Right lobe of liver (tissue), 6 donors: ENCODE measurements around the gene NOTCH3. TPM values are rescaled to one million over a fixed set of nuclear protein-coding genes. Genes with fewer than 3 reads are reported as not detected.
A peak's percentile ranks its signal among the peaks of the same experiment; 100 is the strongest.

Source experiments
- ATAC-seq, 4 donors: fragments of 200-7000 bp; cut with Tn5 transposase; one replicate each; pipeline ENCODE4 v1.9.1; 2020; ENCODE audit warnings: mild to moderate bottlenecking in 4 of 4, moderate library complexity in 4 of 4
- DNase-seq, 3 donors: peaks; one replicate each; pipeline ENCODE4 v3.0.0-alpha.2; 2020
- H3K27ac ChIP-seq, 3 donors: fragments of 200-600 bp; one replicate each; pipeline ENCODE4 v1.8.0; 2022
- H3K27me3 ChIP-seq, 2 donors: fragments of 200-600 bp; one replicate each; pipeline ENCODE4 v1.8.0; 2022
- H3K36me3 ChIP-seq, 4 donors: fragments of 200-600 bp; sonication (generic) in 1 of 4; one replicate each; pipeline versions ENCODE4 v1.5.1 to v1.8.0; 2017 to 2022; ENCODE audit warnings: control low read depth in 1 of 4
- H3K4me1 ChIP-seq, 4 donors: fragments of 200-600 bp; sonication (generic) in 1 of 4; one replicate each; pipeline versions ENCODE4 v1.5.1 to v1.8.0; 2017 to 2022; ENCODE audit warnings: control low read depth in 1 of 4
- H3K4me3 ChIP-seq, 3 donors: fragments of 200-600 bp; one replicate each; pipeline ENCODE4 v1.8.0; 2022
- H3K9me3 ChIP-seq, 4 donors: fragments of 200-600 bp; sonication (generic) in 1 of 4; one replicate each; pipeline versions ENCODE4 v1.5.1 to v1.8.0; 2017 to 2022; ENCODE audit warnings: control low read depth in 1 of 4
- POLR2A ChIP-seq: fragments of 450-650 bp; IDR thresholded peaks from one replicate; pipeline ENCODE4 v1.6.1; 2017; ENCODE audit warnings: antibody characterized with exemption, mild to moderate bottlenecking
- WGBS: methylation state at CpG from one replicate; pipeline ENCODE4 v1.1.6; 2018; ENCODE audit warnings: low coverage, low lambda C conversion rate; ENCODE audit not compliant: insufficient coverage; ENCODE audit errors: missing lambda C conversion rate; 5-methylcytosine and 5-hydroxymethylcytosine counted together
- intact Hi-C, 2 donors: fragments of 100-400 bp; cut with DNase I; formaldehyde crosslinking; loops; one replicate each; pipeline versions ENCODE4 v1.11.2 to v1.14.1; 2022
- total RNA-seq, 6 experiments: library from RNA; depleted of rRNA in 2 of 6; stranded (reverse); fragments of >200 nt in 2 of 6; fragmentation: NEBNext Ultra II Directional in 3 of 6; extraction: Animal tissue kit (Norgen Biotek cat#: 25700) in 3 of 6; gene quantifications; one replicate each; pipeline versions ENCODE4 v1.1.0 to v1.2.4, GENCODE V29; 2016 to 2023
- TF ChIP-seq, protein P1 (sequence below), 4 donors: fragments of 200-600 bp in 3 of 4; fragments of 450-650 bp in 1 of 4; IDR thresholded peaks; one replicate each; pipeline versions ENCODE4 v1.5.1 to v1.8.0; 2016 to 2022; ENCODE audit warnings: antibody characterized with exemption in 4 of 4, mild to moderate bottlenecking in 2 of 4
- donor health status: DM: no; HTN: yes; CAD: no.
- donor health status: DM: no; HTN: no; CAD: no.
- donor health status: DM: no; HTN: no; CAD: no.
- donor health status: DM: no; HTN: yes; CAD: no.
- donor health status: DM: no; HTN: yes; CAD: no.

The NOTCH3 gene
- total RNA-seq, 6 experiments from 2014 or later: 1.7 to 6.7 (median 2.4) TPM

DNA sequence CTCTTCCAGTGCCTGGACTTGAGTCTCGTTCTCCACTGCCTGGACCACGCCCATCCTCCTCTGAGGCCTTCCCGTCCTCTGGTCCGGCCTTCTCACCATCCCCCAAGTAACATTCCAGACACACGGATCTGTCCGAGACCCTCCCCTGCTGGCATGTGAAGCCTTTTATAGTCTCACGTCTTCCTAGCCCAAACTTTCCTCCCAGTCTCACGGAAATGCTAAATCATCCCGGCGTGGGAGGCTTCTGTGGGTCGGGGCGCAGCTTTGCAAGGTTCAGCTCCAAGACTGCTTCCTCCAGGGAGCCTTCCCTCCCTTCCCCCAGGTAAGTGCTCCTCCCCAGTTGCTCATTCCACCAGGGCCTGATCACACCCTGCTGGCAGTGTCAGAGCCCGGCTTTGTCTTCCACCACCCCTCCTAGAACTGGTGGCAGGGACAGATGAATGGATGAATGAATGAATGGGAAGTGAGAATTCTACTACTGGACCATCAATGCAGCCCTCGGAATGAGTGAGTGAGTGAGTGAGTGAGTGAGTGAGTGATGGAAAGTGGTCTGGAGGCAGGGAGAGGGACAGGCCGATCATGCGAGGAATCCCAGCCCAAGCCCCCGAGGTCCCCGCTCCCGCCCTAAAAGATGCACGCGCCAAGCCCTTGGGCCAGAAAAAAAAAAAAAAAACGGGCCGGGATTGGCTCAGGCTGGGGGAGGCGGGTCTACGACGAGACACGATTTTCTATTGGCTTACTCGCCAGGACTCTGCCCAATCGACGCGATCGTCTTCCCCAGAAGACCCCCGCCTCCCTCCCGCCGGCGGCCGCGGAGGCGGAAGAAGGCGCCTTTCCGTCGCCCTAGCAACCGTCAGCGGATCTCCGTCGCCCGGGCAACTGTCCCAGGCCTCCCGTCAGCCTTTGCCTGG is 22.2 kb upstream of the NOTCH3 start:
- H3K4me3 ChIP-seq: peak overlapping the region; percentile 35 to 58 (median 37)
- no peaks in the 10 kb centered on the region for H3K9me3 ChIP-seq
- peak; percentile 78 to 87 (median 87) for DNase-seq
- peak; percentile 87 to 93 (median 90) for ATAC-seq
- H3K27me3 ChIP-seq: peaks cover 0 to 5% of the 10 kb centered on the region in 2 donors
- H3K4me1 ChIP-seq: no peaks in the 10 kb centered on the region
- H3K36me3 ChIP-seq: no peaks in the 10 kb centered on the region
- intact Hi-C loops: no loop called here
- TF ChIP-seq POLR2A: no peak
- TF ChIP-seq, protein P1, sequence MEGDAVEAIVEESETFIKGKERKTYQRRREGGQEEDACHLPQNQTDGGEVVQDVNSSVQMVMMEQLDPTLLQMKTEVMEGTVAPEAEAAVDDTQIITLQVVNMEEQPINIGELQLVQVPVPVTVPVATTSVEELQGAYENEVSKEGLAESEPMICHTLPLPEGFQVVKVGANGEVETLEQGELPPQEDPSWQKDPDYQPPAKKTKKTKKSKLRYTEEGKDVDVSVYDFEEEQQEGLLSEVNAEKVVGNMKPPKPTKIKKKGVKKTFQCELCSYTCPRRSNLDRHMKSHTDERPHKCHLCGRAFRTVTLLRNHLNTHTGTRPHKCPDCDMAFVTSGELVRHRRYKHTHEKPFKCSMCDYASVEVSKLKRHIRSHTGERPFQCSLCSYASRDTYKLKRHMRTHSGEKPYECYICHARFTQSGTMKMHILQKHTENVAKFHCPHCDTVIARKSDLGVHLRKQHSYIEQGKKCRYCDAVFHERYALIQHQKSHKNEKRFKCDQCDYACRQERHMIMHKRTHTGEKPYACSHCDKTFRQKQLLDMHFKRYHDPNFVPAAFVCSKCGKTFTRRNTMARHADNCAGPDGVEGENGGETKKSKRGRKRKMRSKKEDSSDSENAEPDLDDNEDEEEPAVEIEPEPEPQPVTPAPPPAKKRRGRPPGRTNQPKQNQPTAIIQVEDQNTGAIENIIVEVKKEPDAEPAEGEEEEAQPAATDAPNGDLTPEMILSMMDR (IDR thresholded peaks at IDR 0.05): no peak
- 3% methylated on average over 25 of the region's 48 CpGs for WGBS
- no peak overlapping the region for H3K27ac ChIP-seq

DNA sequence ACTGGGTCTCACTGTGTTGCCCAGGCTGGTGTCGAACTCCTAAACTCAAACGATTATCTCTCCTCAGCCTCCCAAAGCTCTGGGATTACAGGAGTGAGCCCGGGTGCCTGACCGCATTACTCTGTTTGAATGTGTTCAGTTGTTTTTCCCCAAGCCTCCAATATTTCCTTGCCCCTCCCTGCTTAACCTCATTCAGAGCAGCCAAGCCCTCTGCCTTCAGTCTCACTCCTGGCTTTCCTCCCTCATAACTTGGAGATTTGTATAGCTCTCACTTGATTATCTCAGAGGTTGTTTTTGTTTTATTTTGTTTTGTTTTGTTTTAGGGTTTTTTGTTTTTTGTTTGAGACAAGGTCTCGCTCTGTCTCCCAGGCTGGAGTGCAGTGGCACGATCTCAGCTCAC is 20.0 kb upstream of the NOTCH3 start:
- H3K9me3 ChIP-seq: no peaks in the 10 kb centered on the region
- no peaks in the 10 kb centered on the region for H3K4me1 ChIP-seq
- intact Hi-C loops: no loop called here
- ATAC-seq (no peak), DNase-seq (no peak)
- 70% methylated on average over 6 of the region's 6 CpGs for WGBS
- H3K27ac ChIP-seq: no peak overlapping the region
- peaks cover 0 to 5% of the 10 kb centered on the region in 2 donors for H3K27me3 ChIP-seq
- TF ChIP-seq, protein P1 (IDR thresholded peaks at IDR 0.05): no peak
- no peak for TF ChIP-seq POLR2A
- H3K4me3 ChIP-seq: no peak overlapping the region
- no peaks in the 10 kb centered on the region for H3K36me3 ChIP-seq

DNA sequence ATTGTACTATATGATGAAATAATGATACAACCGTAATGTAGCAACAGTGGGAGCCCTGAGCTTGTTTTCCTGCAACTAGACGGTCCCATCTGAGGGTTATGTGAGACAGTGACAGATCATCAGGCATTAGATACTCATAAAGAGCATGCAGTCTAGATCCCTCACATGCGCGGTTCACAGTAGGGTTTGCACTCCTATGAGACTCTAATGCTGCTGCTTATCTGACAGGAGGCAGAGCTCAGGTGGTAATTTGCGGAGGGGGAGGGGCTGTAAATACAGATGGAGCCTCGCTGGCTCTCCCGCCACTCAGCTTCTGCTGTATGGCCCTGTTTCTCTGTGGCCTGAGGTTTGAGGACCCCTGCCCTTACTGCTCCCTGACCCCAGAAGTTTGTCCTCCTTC is 17.7 kb upstream of the NOTCH3 start:
- no peak for TF ChIP-seq POLR2A
- TF ChIP-seq, protein P1 (IDR thresholded peaks at IDR 0.05): no peak
- H3K4me3 ChIP-seq: no peak overlapping the region
- 56% methylated on average over 7 of the region's 7 CpGs for WGBS
- H3K36me3 ChIP-seq: no peaks in the 10 kb centered on the region
- ATAC-seq: no peak
- no peak overlapping the region for H3K27ac ChIP-seq
- peaks cover 0 to 2% of the 10 kb centered on the region in 2 donors for H3K27me3 ChIP-seq
- H3K4me1 ChIP-seq: no peaks in the 10 kb centered on the region
- no peaks in the 10 kb centered on the region for H3K9me3 ChIP-seq
- intact Hi-C loops: no loop called here
- DNase-seq: no peak

DNA sequence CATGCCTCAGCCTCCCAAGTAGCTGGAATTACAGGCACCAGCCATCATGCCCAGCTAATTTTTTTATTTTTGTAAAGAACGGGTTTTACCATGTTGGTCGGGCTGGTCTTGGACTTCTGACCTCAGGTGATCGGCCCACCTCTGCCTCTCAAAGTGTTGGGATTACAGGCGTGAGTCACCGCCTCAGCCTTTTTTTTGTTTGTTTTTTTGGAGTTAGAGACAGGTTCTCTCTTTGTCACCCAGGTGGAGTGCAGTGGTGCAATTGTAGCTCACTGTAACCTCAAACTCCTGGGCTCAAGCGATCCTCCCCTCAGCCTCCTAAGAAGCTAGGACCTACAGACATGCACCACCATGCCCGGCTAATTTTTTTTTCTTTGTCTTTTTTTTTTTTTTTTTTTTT is 15.6 kb upstream of the NOTCH3 start:
- ATAC-seq (no peak), DNase-seq (no peak)
- intact Hi-C loops: no loop called here
- Histone ChIP-seq H3K27me3 (no peaks in the 10 kb centered on the region), H3K9me3 (no peaks in the 10 kb centered on the region), H3K36me3 (no peaks in the 10 kb centered on the region), H3K4me1 (no peaks in the 10 kb centered on the region), H3K4me3 (no peak overlapping the region), H3K27ac (no peak overlapping the region)
- WGBS: 56% methylated on average over 7 of the region's 7 CpGs
- TF ChIP-seq POLR2A: no peak
- TF ChIP-seq, protein P1 (IDR thresholded peaks at IDR 0.05): no peak
